ENCODE results near the gene NPY2R.

The NPY2R gene

DNA sequence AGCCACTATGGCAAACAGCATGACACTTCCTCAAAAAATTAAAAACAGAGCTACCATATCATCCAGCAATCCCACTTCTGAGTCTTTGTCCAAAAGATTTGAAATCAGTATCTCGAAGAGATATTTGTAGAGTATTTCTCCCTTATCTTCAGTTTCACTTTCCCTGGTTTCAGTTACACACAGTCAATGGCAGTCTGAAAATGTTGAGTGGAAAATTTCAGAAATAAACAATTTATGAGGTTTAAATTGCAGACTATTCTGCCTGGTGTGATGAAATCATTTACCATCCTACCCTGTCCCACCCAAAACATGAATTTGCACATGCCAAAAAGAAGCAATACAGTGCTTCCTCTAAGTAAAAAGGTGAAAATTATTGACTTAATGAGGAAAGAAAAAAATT, 43.9 kb downstream of the NPY2R start:
- DNase-seq, result no peak

DNA sequence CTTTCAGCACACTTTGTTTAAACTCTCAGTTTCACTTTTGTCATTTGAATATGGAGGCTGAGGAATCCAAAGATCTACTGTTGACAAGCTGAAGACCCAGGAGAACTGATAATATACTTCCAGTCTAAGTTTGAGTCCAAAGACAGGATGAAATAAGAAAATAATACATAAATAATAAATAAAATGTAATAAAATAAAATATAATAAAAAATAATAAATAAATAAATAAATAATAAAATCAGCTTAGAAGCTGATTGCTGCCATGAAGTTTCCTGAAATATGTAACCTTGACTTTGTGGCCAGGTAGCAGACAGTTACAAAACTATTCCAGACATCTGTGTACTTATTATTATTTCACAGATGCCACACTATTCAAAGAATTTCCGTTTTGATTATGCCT, 55.0 kb downstream of the NPY2R start:
- DNase-seq, result no peak

DNA sequence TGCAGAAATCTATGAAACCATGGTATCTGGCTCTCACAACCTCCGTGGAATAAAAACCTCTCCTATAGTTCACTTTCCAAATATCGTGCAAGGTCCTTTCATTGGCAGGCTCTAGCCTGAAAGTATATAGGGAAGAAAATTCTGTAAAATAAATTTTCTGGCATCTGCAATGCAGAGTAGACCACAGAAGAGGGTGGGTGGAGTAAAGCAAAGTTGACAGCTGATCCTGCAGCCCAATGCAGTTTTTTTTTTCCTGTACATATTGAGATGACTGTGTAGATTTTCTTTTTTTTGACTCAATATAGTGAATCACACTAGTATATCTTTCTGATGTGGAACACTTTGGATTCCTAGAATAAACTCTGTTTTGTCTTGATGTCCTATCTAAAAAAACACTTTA, 56.7 kb downstream of the NPY2R start:
- DNase-seq, result no peak

Data from activated naive CD4-positive, alpha-beta T cell treated with Interleukin-2 at 50 U/mL for 16 hours (primary cell).